PC-3 (cell line): ENCODE results near the gene MIAT. TPM values are rescaled to one million over a fixed set of nuclear protein-coding genes. Genes with fewer than 3 reads are reported as not detected.

Source experiments
- ATAC-seq: fragments of 200-7000 bp; cut with Tn5 transposase; 2 replicates; pipeline ENCODE4 v1.9.1; 2020; ENCODE audit warnings: mild to moderate bottlenecking, moderate library complexity
- BruUV-seq: library from RNA; stranded (reverse); fragments of 400-500 nt; replicated peaks from 2 replicates; lab custom pipeline; 2021; lab: Mats Ljungman, UMichigan
- CTCF ChIA-PET: fragments of 300-600 bp; sonication (Branson Sonifier 250); formaldehyde crosslinking; loops from one replicate; lab custom pipeline; 2022; ENCODE audit warnings: antibody characterized with exemption; lab: Charles Lee
- POLR2A ChIA-PET: fragments of 300-600 bp; sonication (Branson Sonifier 250); formaldehyde crosslinking; loops from one replicate; lab custom pipeline; 2022; ENCODE audit warnings: antibody characterized with exemption; ENCODE audit not compliant: unreplicated experiment; lab: Charles Lee
- DNase-seq: peaks from one replicate; pipeline ENCODE4 v3.0.0-alpha.2; 2015
- H2AFZ ChIP-seq: fragments of 300-600 bp; sonication (generic); 2 replicates; pipeline ENCODE4 v1.6.0; 2016; ENCODE audit warnings: antibody characterized with exemption, low read length
- H3F3A ChIP-seq: fragments of 300-600 bp; sonication (generic); one replicate; pipeline ENCODE4 v1.6.0; 2017; ENCODE audit warnings: antibody characterized with exemption, low read length, control low read depth, mild to moderate bottlenecking; ENCODE audit not compliant: unreplicated experiment
- H3K27ac ChIP-seq: fragments of 300-600 bp; sonication (generic); 2 replicates; pipeline ENCODE4 v1.5.1; 2016; ENCODE audit warnings: mild to moderate bottlenecking, low read length
- H3K27me3 ChIP-seq: fragments of 300-600 bp; sonication (generic); 2 replicates; pipeline ENCODE4 v1.6.1; 2016; ENCODE audit warnings: low read length, mixed read lengths
- H3K36me3 ChIP-seq: fragments of 300-600 bp; sonication (generic); 2 replicates; pipeline ENCODE4 v1.6.1; 2016; ENCODE audit warnings: low read depth, mixed run types, low read length, mixed read lengths
- H3K4me1 ChIP-seq: fragments of 300-600 bp; sonication (generic); 2 replicates; pipeline ENCODE4 v1.5.1; 2016; ENCODE audit warnings: low read length; ENCODE audit not compliant: insufficient read depth
- H3K4me2 ChIP-seq: fragments of 300-600 bp; sonication (generic); 2 replicates; pipeline ENCODE4 v1.6.0; 2016; ENCODE audit warnings: low read length
- H3K4me3 ChIP-seq: fragments of 300-600 bp; sonication (generic); 2 replicates; pipeline ENCODE4 v1.5.1; 2016; ENCODE audit warnings: mild to moderate bottlenecking, low read length, mixed read lengths
- H3K79me2 ChIP-seq: fragments of 300-600 bp; sonication (generic); 2 replicates; pipeline ENCODE4 v1.6.1; 2017; ENCODE audit warnings: low read length, mixed read lengths
- H3K9ac ChIP-seq: fragments of 300-600 bp; sonication (generic); 2 replicates; pipeline ENCODE4 v1.6.0; 2016; ENCODE audit warnings: mild to moderate bottlenecking, low read length
- H3K9me2 ChIP-seq: fragments of 300-600 bp; sonication (generic); replicated peaks from 2 replicates; pipeline ENCODE4 v1.6.1; 2016; ENCODE audit warnings: mixed run types, low read length, mixed read lengths
- H3K9me3 ChIP-seq: fragments of 300-600 bp; sonication (generic); 2 replicates; pipeline ENCODE4 v1.6.1; 2016; ENCODE audit warnings: low read length, mixed read lengths
- H4K20me1 ChIP-seq: fragments of 300-600 bp; sonication (generic); 2 replicates; pipeline ENCODE4 v1.6.1; 2016; ENCODE audit warnings: low read length, mixed read lengths
- EZH2 ChIP-seq: fragments of 300-600 bp; sonication (generic); IDR thresholded peaks from one replicate; pipeline ENCODE4 v1.6.1; 2017; ENCODE audit warnings: antibody characterized with exemption, mild to moderate bottlenecking, low read length; ENCODE audit not compliant: unreplicated experiment
- EZH2phosphoT487 ChIP-seq: fragments of 300-600 bp; sonication (generic); IDR thresholded peaks from 2 replicates; pipeline ENCODE4 v1.6.1; 2018; ENCODE audit warnings: mild to moderate bottlenecking, antibody characterized with exemption, low read length, borderline replicate concordance
- intact Hi-C: fragments of 100-400 bp; cut with micrococcal nuclease; formaldehyde crosslinking; loops from 2 replicates; pipeline ENCODE4 v1.9.0; 2023
- total RNA-seq: library from RNA; depleted of rRNA; stranded (reverse); fragments of >200 nt; gene quantifications from 2 replicates; pipeline ENCODE4 v1.2.3, GENCODE V29; 2014
- TF ChIP-seq, protein P1 (sequence below): fragments of 300-600 bp; sonication (generic); conservative IDR thresholded peaks from 2 replicates; pipeline ENCODE4 v1.5.1; 2017; ENCODE audit warnings: antibody characterized with exemption, low read depth, mild to moderate bottlenecking, low read length

The MIAT gene
- total RNA-seq, 1 experiment from 2014 or later, result 0.15 TPM

DNA sequence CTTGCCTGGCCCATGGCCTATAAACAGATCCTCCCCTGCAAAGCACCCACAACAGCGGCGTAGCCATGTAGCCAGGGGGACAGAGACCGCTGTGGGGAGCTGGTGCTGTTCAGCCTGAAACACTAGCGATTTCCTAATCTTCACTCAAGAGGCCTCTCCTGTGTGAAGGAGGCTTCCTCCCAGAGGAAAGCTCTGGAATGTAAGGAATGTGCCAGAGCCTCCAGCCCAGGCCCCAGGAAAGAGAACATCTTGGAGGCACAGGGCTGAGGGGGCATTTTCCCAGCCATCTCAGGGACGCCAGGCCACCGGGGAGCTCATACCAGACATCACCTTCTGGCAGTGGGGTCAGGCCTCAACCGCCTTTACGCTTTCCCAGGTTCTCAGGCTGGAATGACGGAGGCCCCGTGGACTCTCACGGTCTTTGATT lies 24.0 kb downstream of the MIAT start:
- ChIA-PET CTCF (no interaction called here), POLR2A (no interaction called here)
- Histone ChIP-seq H3K9me3 (no peaks in the 10 kb centered on the region), H3K79me2 (no peaks in the 10 kb centered on the region), H3K4me2 (no peak overlapping the region), H3F3A (no peaks in the 10 kb centered on the region), H4K20me1 (no peaks in the 10 kb centered on the region), H3K27ac (no peak overlapping the region), H3K36me3 (no peaks in the 10 kb centered on the region), H2AFZ (no peak overlapping the region), H3K9me2 (no peaks in the 10 kb centered on the region), H3K4me1 (no peaks in the 10 kb centered on the region), H3K27me3 (no peaks in the 10 kb centered on the region), H3K4me3 (no peak overlapping the region), H3K9ac (no peak overlapping the region)
- intact Hi-C loops, result no loop called here
- TF ChIP-seq, protein P1, sequence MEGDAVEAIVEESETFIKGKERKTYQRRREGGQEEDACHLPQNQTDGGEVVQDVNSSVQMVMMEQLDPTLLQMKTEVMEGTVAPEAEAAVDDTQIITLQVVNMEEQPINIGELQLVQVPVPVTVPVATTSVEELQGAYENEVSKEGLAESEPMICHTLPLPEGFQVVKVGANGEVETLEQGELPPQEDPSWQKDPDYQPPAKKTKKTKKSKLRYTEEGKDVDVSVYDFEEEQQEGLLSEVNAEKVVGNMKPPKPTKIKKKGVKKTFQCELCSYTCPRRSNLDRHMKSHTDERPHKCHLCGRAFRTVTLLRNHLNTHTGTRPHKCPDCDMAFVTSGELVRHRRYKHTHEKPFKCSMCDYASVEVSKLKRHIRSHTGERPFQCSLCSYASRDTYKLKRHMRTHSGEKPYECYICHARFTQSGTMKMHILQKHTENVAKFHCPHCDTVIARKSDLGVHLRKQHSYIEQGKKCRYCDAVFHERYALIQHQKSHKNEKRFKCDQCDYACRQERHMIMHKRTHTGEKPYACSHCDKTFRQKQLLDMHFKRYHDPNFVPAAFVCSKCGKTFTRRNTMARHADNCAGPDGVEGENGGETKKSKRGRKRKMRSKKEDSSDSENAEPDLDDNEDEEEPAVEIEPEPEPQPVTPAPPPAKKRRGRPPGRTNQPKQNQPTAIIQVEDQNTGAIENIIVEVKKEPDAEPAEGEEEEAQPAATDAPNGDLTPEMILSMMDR, result no peak
- TF ChIP-seq EZH2phosphoT487, result no peak
- TF ChIP-seq EZH2, result no peak
- DNase-seq, result no peak
- ATAC-seq, result no peak
- BruUV-seq, result no TSS peak

DNA sequence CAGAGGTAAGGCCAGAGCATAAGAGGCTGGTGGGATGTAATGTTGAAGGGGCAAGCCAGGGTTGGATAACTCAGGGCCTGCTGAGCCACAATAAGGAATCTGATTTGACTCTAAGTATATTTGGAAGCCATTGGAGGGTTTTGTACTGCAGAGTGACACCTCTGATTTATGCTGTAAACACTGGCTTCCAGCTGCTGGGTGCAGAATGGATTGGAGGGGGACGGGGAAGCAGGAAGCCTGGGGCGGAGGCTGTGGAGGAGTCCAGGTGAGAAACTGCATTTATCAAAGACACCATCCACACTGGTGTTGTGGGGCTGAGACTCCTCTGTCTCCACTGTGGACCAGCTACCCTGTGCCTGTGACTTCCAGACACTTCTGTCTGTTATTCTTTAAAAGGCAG lies 26.8 kb downstream of the MIAT start:
- POLR2A ChIA-PET, result no interaction called here
- H4K20me1 ChIP-seq, result no peaks in the 10 kb centered on the region
- no peaks in the 10 kb centered on the region for H3K27me3 ChIP-seq
- no peak overlapping the region for H3K9ac ChIP-seq
- no peaks in the 10 kb centered on the region for H3K4me1 ChIP-seq
- H3F3A ChIP-seq, result no peaks in the 10 kb centered on the region
- TF ChIP-seq EZH2phosphoT487, result no peak
- no peak for TF ChIP-seq EZH2
- TF ChIP-seq, protein P1, result no peak
- DNase-seq, result no peak
- H3K9me3 ChIP-seq, result no peaks in the 10 kb centered on the region
- no peak overlapping the region for H2AFZ ChIP-seq
- H3K79me2 ChIP-seq, result no peaks in the 10 kb centered on the region
- CTCF ChIA-PET, result no interaction called here
- H3K9me2 ChIP-seq, result no peaks in the 10 kb centered on the region
- H3K4me2 ChIP-seq, result no peak overlapping the region
- no TSS peak for BruUV-seq
- intact Hi-C loops, result no loop called here
- no peaks in the 10 kb centered on the region for H3K36me3 ChIP-seq
- ATAC-seq, result no peak
- H3K4me3 ChIP-seq, result no peak overlapping the region
- H3K27ac ChIP-seq, result no peak overlapping the region

DNA sequence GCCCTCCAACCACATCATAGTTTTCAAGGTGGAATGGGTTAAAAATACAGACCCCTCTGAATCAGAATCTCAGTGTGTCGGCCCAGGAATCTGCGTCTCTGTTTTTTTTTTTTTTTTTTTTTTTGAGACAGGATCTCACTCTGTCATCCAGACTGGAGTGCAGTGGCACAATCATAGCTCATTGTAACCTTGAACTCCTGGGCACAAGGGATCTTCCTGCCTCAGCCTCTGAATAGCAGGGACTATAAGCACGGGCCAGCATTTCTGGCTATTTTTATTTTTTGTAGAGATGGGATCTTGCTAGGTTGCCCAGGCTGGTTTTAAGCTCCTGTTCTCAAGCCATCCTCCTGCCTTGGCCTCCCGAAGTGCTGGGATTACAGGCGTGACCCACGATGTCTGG lies 28.2 kb downstream of the MIAT start:
- no peaks in the 10 kb centered on the region for H3K79me2 ChIP-seq
- H3K4me3 ChIP-seq, result no peak overlapping the region
- DNase-seq, result no peak
- no peaks in the 10 kb centered on the region for H4K20me1 ChIP-seq
- no peak overlapping the region for H3K27ac ChIP-seq
- no peak for TF ChIP-seq EZH2
- TF ChIP-seq EZH2phosphoT487, result no peak
- TF ChIP-seq, protein P1, result no peak
- no peak for ATAC-seq
- no peaks in the 10 kb centered on the region for H3K9me3 ChIP-seq
- H3K9me2 ChIP-seq, result no peaks in the 10 kb centered on the region
- no peaks in the 10 kb centered on the region for H3K27me3 ChIP-seq
- no peak overlapping the region for H2AFZ ChIP-seq
- no peaks in the 10 kb centered on the region for H3F3A ChIP-seq
- no peak overlapping the region for H3K4me2 ChIP-seq
- H3K36me3 ChIP-seq, result no peaks in the 10 kb centered on the region
- H3K9ac ChIP-seq, result no peak overlapping the region
- no TSS peak for BruUV-seq
- POLR2A ChIA-PET, result no interaction called here
- intact Hi-C loops, result no loop called here
- CTCF ChIA-PET, result no interaction called here
- H3K4me1 ChIP-seq, result no peaks in the 10 kb centered on the region
